Ureter (tissue), 1 donor: ENCODE data around the gene LIMK2. TPM values are rescaled to one million over a fixed set of nuclear protein-coding genes. Genes with fewer than 3 reads are reported as not detected.

Experiments
- total RNA-seq: library from RNA; stranded (reverse); gene quantifications from one replicate; pipeline ENCODE4 v1.2.4, GENCODE V29; 2023
- donor health status: DM: yes; HTN: yes; CAD: no.

The LIMK2 gene
- total RNA-seq, 1 donor from 2014 or later, result 85.4 TPM

Other genes starting within 250 kb of the LIMK2 start
- 31.2 TPM for gene MORC2, start 243.5 kb upstream of the LIMK2 start, total RNA-seq
- 119 TPM for gene TUG1, start 243.0 kb upstream of the LIMK2 start, total RNA-seq
- 327 TPM for gene SMTN, start 131.0 kb upstream of the LIMK2 start, total RNA-seq
- 259 TPM for gene SELENOM, start 104.7 kb upstream of the LIMK2 start, total RNA-seq
- gene INPP5J, start 89.3 kb upstream of the LIMK2 start, total RNA-seq, result 4.8 TPM
- not detected for gene PLA2G3, start 71.8 kb upstream of the LIMK2 start, total RNA-seq
- gene RNF185, start 52.1 kb upstream of the LIMK2 start, total RNA-seq, result 34.1 TPM
- gene PIK3IP1, start 80.2 kb downstream of the LIMK2 start, total RNA-seq, result 57.8 TPM
- gene PATZ1, start 134.0 kb downstream of the LIMK2 start, total RNA-seq, result 58.5 TPM
- 50.9 TPM for gene DRG1, start 187.3 kb downstream of the LIMK2 start, total RNA-seq